Stimulated activated CD8-positive, alpha-beta memory T cell treated with anti-CD3 and anti-CD28 coated beads, Interleukin-2, amount 100 ng/mL, for 48 hours (primary cell): ENCODE results near the gene NCAM2.

Experiments
- DNase-seq, 2 donors: peaks; one replicate each; pipeline ENCODE4 v3.0.0-alpha.2; 2020; ENCODE audit warnings: low read depth in 2 of 2

Gene NCAM2

GRCh38 chr21:21213297-21213696 is 215.1 kb downstream of the NCAM2 start:
- no peak for DNase-seq

GRCh38 chr21:21216047-21216446 is 217.8 kb downstream of the NCAM2 start:
- DNase-seq: no peak

- no peak for DNase-seq
These were observed 228.3 kb downstream of the NCAM2 start for GRCh38 chr21:21226472-21226871.

GRCh38 chr21:21230672-21231071 is 232.5 kb downstream of the NCAM2 start:
- no peak for DNase-seq

- DNase-seq: no peak
These were observed 233.7 kb downstream of the NCAM2 start for GRCh38 chr21:21231913-21232312.

- DNase-seq: no peak
These were observed 234.1 kb downstream of the NCAM2 start for GRCh38 chr21:21232320-21232719.

DNA sequence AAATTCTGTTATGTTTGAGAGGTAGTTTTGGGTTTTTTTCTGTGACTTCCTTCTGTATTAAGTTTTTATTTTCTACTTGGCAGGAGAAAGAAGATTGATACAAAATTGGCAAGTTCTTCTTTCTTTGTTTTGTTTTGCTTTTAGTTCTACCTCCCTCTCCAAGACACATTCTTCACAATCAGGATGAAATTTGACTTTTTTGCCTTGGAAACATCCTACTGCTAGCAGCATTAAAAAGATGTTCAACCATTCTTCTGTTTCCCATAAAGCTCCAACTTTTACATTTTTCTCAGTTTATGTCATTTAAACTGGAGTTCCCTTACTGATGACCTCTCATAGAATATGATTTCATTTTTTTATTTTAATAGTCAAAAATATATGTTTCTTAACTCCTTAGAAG is 234.8 kb downstream of the NCAM2 start:
- DNase-seq: no peak

DNA sequence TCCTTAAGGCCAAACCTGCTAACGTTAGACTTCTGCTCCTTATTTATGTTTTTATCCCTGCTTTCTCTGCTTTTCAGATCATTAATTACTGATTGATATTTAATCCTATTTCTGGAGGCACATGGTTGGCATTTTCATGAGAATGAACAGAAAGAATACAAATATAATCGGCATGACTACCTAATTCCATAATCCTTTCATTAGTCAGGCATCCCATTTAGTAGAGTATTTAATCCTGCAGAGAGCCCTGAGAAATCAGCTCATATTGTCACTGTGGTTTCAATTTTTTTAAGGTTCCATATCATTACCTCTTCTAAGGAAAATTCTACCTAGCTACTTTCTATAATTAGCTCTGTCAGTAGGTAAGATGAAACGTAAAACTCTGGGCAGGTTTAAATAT is 238.8 kb downstream of the NCAM2 start:
- no peak for DNase-seq

GRCh38 chr21:21238629-21239400 is 240.6 kb downstream of the NCAM2 start:
- no peak for DNase-seq

DNA sequence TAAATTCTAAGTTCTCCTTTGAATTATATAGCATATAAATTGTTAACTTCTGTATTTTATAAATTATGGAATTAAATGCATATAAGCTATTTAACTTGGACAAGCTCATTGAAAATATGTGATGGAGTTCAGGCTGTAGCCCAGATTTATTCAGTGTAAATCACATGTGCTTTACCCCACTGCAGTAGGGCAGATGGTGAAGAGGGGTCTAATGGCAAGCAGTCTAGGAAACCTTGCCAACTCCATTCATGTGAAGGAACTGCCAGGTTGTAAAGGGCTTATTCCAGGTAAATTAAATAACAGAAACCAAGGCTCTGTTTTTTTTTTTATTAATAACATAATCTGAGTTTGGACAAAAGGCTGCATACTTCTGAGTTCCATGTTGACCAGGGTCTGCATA is 243.2 kb downstream of the NCAM2 start:
- DNase-seq: no peak

DNA sequence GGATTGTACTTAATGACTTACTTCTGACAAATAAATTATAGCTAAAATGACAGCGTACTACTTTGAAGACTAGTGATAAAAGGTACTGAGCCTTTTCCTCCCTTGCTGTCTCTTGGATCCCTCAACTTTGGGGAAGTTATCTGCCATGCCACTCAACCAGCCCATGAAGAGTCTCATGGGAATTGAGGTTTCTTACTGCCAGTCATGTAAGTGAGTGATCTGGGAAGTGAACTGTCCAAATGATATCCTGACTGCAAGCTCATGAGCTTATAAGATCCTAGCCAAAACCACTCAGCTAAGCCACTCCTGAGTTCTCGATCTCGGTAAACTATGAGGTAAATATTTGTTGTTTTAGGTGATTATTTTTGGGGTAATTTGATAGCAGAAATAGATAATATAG is 247.8 kb downstream of the NCAM2 start:
- no peak for DNase-seq

DNA sequence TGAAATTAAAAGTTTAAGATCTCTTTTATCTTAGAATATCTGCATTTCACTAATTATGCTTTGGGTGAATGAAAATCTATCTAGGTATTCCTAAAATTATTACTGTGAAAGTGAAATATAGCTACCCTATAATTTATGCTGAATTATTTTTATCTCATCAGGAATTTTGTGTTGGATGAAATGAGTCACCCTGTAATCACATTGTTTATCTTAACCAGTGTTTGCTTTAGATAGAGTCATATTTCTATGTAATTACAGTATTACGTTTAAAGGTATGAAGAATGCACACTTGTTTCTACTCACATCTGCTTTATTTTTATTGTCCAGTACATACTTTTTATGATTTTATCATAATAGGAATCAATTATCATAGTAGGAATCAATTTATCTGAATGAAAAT is 249.2 kb downstream of the NCAM2 start:
- DNase-seq: no peak

DNA sequence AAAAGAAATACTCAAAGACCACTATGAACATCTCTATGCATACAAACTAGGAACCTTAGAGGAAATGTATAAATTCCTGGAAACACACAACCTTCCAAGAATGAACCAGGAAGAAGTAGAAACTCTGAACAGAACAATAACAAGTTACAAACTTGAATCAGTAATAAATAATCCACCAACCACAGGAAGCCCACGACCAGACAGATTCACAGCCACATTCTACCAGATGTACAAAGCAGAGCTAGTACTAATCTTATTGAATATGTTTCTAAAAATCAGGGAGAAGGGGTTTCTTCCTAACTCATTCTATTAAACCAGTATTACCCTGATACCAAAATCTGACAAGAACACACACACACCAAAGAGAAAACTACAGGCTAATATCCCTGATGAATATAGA is 263.8 kb downstream of the NCAM2 start:
- no peak for DNase-seq

DNA sequence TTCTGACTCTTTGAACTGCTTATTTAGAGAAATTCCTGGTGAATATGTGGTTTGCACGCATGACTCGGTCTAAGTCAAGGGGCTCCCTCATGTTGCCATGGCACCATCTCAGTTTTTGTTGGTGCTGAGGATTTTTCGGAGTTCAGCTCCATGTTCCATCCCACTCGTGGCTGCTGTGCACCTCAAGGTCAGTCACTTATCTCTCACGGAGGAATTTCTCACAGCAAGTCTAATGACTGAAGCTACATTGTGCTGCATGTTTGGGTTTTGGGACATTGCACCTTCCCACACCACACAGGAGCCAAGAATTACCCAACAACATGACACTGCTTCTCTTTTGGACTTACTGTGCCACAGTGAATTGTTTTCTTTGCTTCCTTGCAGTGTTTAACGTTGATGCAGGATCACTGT is 269.9 kb downstream of the NCAM2 start:
- no peak for DNase-seq

DNA sequence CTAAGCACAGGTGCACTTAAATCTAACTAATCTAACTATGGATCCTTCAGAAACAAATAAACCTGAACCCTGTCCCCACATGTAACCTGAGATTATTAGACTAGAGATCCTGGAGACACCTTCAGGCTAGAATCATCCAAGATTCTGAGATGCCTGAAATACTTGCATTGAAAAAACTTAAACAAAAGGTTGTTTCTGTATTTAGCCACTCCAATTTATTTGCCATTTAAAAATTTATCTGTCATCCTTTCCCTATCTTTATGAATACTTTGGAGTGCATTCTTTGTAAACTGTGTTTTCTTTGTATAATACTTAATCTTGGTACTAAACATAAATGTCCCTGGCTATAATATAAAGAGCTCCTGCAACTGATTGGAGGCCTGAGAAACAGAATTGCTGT is 270.7 kb downstream of the NCAM2 start:
- DNase-seq: no peak

DNA sequence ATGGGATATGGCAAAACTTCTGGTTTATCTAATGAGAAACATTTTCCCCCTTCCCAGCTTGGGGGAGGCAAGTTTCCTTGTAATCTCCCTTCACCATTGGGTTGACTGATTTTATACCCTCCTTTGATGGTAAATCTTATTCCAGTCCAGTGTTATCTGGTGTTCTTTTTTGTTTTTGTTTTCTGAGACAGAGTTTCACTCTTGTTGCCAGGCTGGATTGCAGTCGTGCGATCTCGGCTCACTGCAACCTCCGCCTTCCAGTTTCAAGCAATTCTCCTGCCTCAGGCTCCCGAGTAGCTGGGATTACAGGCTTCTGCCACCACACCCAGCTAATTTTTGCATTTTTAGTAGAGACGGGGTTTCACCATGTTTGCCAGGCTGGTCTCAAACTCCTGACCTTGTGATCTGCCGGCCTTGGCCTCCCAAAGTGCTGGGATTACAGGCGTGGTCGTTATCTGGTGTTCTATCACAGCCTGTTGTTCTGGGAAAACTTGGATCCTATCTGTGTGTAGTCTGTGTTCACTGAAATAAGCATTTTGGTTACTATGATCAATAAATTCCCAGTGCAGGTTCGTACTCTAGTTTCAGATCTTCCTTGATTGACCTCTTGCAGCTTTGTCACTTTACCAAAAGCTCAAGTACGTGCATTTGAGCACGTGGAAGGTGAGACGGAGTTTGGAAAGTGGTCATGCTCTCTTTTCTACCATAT is 281.1 kb downstream of the NCAM2 start:
- no peak for DNase-seq

GRCh38 chr21:21283810-21284209 is 285.6 kb downstream of the NCAM2 start:
- DNase-seq: no peak

GRCh38 chr21:21286170-21286798 is 288.1 kb downstream of the NCAM2 start:
- no peak for DNase-seq

DNA sequence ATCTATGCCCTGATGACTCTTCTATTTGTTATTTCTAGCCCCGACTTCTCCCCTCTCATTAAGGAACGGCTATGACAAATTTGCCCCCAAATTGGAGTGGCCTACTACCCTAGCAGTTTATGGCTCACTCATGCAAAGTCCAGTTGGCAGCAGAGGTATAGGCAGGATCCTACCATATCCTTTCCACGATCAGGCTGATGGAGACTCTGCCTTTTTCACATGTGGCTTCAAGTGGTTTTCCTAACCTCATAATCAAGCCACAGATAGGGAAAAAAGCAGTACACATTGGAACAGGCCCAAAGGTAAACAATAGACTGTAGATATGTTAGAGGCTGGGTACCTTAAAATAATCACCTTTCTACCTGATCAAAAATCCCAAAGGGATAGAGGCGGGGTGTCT is 292.5 kb downstream of the NCAM2 start:
- DNase-seq: no peak

- DNase-seq: no peak
These were observed 293.8 kb downstream of the NCAM2 start for GRCh38 chr21:21291883-21292569.

DNA sequence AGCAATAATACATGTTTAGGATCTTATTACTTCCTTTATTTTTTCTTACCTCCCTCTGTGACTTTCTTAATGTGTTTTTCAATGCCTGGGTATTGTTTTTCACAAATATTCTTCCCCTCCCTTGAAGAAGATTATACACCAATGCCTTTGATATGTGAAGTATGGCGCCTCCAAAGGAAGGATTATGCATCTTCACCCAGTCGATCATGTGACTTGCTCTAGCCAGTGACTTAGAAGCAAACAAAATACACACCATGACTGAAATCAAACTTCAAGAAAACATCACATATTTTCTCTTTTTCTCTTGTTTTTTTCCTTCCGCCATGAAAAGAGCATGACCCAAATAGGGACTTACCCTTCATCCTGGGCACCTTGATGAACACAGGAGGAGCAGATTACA is 297.1 kb downstream of the NCAM2 start:
- DNase-seq: no peak

DNA sequence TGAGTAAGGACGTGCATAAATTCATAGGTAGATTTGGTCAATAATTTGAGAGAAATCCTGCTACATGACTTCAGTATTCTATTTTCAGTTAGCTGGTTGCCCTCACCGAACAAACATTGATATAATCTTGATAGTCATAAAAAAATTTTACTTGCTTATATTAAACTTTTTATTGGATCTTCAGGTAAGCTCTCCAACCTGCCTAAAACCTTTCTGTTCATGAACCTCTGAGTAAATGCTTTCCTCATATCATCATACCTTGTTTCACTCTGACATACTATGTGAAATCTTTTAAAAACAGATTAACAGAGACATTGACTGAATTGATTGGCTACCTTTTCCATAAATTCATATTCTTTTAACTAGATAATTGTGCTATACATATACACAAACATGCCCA is 299.0 kb downstream of the NCAM2 start:
- DNase-seq: no peak
